Ishikawa (cell line): Measurements from ENCODE around the gene GFRA1.

Source experiments
- CEBPB ChIP-seq: IDR thresholded peaks from 2 replicates; pipeline ENCODE4 v1.6.1; 2012
- CREB1 ChIP-seq: IDR thresholded peaks from 2 replicates; pipeline ENCODE4 v1.6.1; 2012; ENCODE audit warnings: low read depth
- EP300 ChIP-seq: IDR thresholded peaks from 2 replicates; pipeline ENCODE4 v1.6.1; 2012; ENCODE audit warnings: borderline replicate concordance
- FOXM1 ChIP-seq: IDR thresholded peaks from 2 replicates; pipeline ENCODE4 v1.6.1; 2012; ENCODE audit warnings: low read depth, borderline replicate concordance
- MAX ChIP-seq: IDR thresholded peaks from 2 replicates; pipeline ENCODE4 v1.6.1; 2012
- NFIC ChIP-seq: IDR thresholded peaks from 2 replicates; pipeline ENCODE4 v1.6.1; 2012
- RAD21 ChIP-seq: IDR thresholded peaks from 2 replicates; pipeline ENCODE4 v1.6.1; 2012; ENCODE audit warnings: low read depth
- TAF1 ChIP-seq: IDR thresholded peaks from 2 replicates; pipeline ENCODE4 v1.6.1; 2012; ENCODE audit warnings: low read depth, mild to moderate bottlenecking
- TCF12 ChIP-seq: IDR thresholded peaks from 2 replicates; pipeline ENCODE4 v1.6.1; 2012; ENCODE audit warnings: low read depth
- USF1 ChIP-seq: IDR thresholded peaks from 2 replicates; pipeline ENCODE4 v1.6.1; 2012
- YY1 ChIP-seq: IDR thresholded peaks from 2 replicates; pipeline ENCODE4 v1.6.1; 2012; ENCODE audit warnings: low read depth
- ZBTB7A ChIP-seq: IDR thresholded peaks from 2 replicates; pipeline ENCODE4 v1.6.1; 2012; ENCODE audit warnings: low read depth
- TF ChIP-seq, protein P1 (sequence below): IDR thresholded peaks from 2 replicates; pipeline ENCODE4 v1.6.1; 2012; ENCODE audit warnings: low read depth, mild to moderate bottlenecking

DNA sequence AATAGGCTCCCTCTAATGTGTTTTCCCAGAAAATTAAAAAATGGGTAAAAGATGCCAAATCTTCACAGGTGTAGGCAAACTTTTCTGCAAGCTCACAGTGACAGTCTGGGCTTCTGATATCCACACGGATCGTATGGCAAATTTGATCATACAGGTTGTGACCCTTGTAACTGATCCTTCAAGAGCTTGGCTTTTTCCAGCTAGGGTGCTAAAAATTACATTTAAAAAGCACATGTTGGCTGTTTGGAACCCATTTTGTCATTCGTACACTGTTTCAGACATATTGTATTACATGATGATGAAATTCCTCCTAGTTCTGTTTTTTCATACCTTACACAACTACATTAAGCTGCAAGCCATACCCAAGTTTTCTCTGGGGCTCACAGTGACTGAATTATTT, 138.7 kb downstream of the GFRA1 start:
- no peak for TF ChIP-seq MAX
- TF ChIP-seq FOXM1, result no peak
- TF ChIP-seq TAF1, result no peak
- TF ChIP-seq TCF12, result no peak
- no peak for TF ChIP-seq EP300
- TF ChIP-seq RAD21, result no peak
- TF ChIP-seq, protein P1, sequence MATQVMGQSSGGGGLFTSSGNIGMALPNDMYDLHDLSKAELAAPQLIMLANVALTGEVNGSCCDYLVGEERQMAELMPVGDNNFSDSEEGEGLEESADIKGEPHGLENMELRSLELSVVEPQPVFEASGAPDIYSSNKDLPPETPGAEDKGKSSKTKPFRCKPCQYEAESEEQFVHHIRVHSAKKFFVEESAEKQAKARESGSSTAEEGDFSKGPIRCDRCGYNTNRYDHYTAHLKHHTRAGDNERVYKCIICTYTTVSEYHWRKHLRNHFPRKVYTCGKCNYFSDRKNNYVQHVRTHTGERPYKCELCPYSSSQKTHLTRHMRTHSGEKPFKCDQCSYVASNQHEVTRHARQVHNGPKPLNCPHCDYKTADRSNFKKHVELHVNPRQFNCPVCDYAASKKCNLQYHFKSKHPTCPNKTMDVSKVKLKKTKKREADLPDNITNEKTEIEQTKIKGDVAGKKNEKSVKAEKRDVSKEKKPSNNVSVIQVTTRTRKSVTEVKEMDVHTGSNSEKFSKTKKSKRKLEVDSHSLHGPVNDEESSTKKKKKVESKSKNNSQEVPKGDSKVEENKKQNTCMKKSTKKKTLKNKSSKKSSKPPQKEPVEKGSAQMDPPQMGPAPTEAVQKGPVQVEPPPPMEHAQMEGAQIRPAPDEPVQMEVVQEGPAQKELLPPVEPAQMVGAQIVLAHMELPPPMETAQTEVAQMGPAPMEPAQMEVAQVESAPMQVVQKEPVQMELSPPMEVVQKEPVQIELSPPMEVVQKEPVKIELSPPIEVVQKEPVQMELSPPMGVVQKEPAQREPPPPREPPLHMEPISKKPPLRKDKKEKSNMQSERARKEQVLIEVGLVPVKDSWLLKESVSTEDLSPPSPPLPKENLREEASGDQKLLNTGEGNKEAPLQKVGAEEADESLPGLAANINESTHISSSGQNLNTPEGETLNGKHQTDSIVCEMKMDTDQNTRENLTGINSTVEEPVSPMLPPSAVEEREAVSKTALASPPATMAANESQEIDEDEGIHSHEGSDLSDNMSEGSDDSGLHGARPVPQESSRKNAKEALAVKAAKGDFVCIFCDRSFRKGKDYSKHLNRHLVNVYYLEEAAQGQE, result no peak
- TF ChIP-seq ZBTB7A, result no peak
- no peak for TF ChIP-seq CREB1
- TF ChIP-seq USF1, result no peak
- no peak for TF ChIP-seq CEBPB
- no peak for TF ChIP-seq NFIC
- TF ChIP-seq YY1, result no peak
